GM10847 (cell line): ENCODE results near the gene JAKMIP1.

Experiments used
- POLR2A ChIP-seq: IDR thresholded peaks from 2 replicates; pipeline ENCODE4 v1.6.1; 2011; ENCODE audit not compliant: insufficient read length; ENCODE audit errors: extremely low read depth

JAKMIP1 gene

DNA sequence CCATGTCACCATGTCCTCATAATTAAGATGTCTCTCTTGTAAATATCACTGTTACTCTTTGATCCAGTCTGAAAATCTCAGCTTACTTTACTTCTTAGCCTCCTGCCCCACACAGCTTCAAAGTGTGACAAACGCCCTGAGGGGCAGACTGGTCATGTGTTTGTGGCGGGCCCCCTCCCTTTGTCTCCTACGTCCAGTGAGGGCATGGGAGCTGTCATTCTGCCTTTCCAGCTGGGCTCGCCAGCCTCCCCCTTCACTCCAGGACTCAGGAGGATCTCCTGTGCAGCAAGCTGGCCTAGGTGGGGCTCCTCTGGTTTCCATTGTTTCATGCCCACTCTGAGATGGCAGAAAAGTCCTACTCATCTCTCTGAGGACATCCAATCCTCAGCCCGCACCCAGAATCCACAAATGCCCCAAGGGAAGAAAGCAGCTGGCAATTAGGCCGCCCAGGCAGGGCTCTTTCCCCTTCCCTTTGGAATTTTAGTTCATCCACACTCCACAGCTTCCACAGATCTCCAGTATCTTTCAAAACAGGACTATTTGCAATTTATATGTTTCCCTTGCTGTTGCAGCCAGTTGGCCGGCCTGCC is 95.7 kb downstream of the JAKMIP1 start:
- TF ChIP-seq POLR2A, result no peak

DNA sequence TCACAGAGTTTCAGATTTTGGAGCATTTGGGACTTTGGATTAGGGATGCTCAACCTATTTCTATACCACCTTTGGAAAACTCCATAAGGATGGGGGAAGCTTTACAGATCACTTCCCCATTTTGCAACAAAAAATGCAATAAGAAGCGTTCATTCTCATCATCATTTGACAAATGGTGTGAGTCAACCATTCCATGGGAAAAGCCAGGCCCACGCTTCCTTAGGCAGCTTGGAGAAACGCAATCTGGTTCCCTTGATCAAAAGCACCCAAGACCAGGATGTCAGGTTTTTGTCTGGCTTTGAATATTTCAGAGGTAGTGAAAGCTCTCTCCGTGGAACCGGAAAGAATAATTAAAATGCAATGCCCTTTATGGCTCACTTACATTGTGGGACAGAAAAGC is 102.8 kb downstream of the JAKMIP1 start:
- no peak for TF ChIP-seq POLR2A

DNA sequence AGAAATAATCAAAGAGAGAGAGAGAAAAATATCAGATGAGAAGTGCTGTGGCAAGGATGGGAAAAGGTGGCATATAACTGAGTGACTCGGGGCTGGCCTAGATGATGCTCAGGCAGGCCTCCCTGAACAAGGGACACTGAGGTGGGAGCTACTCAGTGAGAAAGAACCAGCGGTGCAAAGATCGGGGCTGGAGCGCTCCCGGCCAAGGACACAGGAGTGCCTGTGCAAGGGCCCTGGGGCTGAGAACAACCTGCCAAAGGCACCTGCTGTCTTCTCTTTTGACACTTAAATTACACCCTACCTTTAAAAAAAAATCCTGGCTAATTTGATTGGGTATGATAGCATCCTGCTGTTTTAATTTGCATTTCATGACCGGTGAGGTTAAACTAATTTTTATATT is 104.5 kb downstream of the JAKMIP1 start:
- no peak for TF ChIP-seq POLR2A

DNA sequence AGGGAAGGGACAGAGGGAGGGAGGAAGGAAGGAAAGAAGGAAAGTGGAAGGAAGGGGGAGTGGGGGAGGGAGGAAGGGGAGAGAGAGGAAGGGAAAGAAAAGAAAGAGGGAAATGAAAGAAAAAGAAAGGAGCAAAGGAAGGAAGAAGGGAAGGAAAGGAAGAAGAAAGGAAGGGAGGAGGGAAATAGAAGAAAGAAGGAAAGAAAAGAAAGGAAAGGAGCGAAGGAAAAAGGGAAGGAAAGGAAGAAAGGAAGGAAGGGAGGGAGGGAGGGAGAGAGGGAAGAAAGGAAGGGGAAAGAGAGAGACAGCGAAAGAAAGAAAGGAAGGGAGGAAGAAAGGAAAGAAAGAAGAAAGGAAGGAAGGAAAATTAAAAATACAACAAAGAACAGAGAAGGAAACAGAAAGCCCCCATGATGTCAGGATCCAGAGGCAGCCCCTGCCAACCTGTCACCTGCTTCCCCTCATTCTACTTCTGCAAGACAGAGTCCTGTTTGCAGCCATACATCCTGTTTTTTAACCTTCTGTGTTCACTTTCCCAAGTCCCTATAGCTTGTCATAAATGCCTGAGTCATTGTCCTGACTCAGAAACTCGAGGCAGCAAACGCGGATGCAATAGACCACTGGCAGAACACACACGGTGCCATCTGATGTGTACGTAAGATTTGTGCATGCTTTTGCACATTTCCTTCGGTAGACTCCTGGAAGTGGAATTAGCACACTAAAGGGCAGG is 105.2 kb downstream of the JAKMIP1 start:
- TF ChIP-seq POLR2A, result no peak

DNA sequence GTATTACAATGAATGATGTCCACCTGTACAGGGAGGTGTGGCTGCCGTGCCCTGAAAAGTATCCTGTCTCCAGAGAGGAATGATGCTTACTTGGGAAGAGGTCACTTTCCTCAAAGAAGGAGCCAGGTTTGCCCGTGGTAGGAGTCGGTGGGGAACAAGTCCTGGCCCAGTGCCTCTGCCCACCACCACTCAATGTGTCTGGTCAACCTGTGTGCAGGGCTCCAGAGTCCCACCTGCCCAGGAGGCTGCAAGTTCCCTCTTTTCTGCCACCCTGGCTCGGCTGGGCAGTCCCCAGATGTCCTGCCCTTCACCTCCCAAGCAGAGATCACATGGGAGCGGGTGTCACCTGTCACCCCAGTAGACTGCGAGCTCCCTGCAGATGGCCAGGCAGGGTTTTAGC is 106.7 kb downstream of the JAKMIP1 start:
- TF ChIP-seq POLR2A, result no peak

DNA sequence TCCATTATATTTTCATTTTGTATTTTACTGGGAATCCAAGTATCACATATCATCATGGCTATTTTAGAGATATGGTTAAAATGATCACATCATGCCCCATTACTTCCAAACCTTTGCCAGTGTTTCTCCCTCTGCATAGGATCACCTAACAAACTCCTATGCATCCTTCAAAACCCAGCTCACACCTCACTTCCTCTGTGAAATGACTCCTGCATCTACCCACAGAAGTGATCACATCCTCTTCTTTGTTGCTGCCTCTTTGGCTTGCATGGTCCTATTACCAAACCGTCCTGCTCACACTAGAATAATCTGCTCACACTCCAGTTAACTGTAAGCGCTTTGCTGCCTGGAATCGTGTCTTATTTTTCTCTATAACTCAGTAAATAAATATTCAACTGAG is 107.4 kb downstream of the JAKMIP1 start:
- no peak for TF ChIP-seq POLR2A

DNA sequence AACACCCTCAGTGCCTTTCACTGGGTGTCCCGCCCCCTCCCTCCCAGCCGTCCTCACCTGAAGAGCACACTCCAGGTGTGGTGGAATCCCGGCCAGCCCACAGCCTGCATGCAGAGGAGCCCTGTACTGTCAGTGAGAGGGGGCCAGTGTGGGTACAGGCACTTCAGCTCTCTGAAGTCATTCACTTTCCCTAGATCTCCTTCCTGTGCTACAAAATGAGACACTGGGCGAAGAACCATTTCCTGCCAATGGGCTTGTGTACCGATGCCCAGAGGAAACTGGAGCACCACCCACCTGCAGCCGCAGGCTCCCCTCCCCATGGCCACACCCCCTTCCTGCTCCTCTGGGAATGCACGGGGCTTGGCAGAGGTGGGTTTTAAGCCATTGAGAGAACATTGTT is 108.2 kb downstream of the JAKMIP1 start:
- no peak for TF ChIP-seq POLR2A

DNA sequence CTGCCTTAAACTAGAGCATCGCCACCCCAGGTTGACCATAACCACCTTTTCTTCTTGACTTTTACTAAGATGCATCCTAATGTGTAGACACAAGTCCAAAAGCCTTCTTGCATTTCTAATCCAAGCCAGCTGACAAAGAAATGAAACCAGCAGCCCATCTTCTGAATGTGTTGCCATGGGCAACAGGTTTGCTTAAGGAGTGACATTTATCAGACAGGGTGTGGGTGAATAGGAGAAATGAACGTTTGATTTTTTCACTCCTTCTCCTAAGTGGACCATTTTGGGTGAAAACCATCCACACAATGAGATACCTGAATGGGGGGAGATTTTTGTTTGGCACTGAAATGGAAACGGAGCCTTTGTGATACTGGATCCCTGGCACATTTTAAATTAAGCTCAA is 109.4 kb downstream of the JAKMIP1 start:
- TF ChIP-seq POLR2A, result no peak

DNA sequence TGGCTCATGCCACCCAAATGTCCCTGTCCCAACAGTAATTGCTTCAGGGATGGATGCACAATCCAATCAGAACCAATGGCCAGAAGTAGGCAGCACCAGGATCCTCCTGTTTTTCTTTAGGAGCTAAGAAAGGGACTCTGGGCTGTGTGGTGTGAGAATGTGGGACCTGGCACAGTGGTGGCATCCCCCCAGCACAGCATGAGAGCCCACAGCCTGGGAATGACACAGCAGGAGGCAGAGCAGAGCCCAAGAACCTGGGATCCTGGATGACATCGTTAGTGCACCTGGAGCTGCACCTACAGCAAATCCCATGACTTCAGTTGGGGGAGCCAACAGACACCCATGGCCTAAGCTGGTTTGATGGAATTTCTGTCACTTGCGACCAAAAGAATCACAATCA is 111.4 kb downstream of the JAKMIP1 start:
- no peak for TF ChIP-seq POLR2A

DNA sequence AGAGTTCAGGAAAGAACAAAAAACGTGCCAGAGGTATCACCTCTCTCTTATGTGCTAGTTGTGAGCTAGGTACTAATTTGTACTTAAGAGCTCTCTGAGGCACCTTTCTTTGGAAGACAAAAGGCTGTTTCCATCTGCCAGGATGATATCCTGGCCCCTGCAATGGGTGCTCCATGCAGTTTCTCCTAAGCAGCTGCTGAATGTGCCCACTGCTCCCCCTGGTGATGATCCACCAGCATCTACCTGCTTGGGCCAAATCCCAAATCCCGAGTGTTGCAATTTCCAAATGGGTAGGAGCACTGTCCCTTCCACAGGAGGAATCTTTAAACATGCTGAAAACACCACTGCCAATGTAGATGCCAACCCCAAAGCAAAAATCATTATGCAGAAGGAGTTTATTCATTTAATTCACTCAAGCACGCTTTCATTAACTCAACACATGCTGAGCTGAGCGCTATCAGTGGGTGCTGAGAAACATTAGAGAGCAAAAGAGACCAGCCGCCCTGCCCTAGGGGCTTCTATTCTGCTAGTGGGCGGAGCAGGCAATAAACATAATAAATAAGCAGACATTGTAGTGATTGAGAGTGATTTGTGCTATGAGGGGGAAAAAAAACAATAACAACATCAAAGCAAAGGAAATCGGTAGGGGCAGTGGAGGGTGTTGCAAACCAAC is 112.5 kb downstream of the JAKMIP1 start:
- no peak for TF ChIP-seq POLR2A

DNA sequence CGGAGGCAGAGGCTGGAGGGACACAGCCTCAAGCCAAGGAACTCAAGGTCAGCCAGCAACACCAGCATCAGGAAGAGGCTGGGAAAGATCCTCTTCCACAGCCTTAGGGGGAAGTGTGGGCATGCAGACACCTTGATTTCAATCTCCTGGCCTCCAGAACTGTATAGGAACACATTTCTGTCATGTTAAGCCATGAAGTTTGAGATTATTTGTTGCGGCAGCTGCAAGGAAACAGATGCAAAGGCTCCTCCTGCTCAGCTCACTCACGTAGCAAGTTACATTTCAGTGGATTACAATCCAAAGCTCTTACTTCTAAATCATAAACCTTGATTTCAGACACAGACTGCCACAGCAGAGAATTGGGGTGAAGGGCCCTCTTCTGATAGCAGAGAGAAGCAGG is 113.5 kb downstream of the JAKMIP1 start:
- TF ChIP-seq POLR2A, result no peak

DNA sequence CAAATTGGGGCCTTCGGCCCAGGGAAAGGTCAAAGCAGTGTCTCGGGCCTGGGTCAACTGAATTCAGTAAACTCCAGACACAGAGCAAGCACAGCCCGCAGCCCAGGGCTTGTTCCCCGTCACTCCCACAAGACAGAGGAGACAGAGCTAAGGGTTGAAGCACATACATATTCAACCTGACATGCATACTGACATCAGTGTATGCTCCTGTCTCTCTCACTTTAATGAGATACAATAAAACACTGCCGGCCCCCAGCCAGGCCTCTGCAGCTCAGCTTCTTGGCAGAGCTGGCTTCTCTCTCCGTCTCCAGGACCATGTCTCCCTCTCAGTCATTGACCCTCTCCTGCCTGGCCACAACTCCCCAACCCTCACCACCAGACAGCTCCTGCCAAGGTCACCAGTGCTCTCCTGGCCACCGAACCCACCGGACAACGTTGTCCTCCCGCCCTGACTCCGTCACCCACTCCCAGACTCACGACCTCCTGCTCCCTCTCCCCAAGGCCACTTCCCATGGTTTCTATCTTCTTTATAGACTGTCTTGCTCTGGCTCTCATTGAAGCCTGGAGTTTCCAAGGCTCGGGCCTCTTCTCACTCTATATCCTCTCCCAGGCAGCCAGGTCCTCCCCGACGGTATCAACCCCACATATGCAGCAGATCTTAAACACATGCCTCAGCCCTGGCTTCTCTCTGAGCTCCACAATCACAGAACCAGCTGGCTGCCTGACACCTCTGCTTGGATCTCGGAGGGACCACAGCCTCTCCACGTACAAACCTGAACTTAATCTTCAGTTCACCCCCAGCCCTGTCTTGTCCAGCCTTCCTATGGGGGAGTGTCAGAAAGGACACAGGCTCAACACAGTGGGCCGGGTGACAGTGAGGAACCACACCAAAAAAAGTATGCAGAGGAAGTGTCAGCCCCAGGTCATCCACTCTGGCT is 114.4 kb downstream of the JAKMIP1 start:
- no peak for TF ChIP-seq POLR2A

DNA sequence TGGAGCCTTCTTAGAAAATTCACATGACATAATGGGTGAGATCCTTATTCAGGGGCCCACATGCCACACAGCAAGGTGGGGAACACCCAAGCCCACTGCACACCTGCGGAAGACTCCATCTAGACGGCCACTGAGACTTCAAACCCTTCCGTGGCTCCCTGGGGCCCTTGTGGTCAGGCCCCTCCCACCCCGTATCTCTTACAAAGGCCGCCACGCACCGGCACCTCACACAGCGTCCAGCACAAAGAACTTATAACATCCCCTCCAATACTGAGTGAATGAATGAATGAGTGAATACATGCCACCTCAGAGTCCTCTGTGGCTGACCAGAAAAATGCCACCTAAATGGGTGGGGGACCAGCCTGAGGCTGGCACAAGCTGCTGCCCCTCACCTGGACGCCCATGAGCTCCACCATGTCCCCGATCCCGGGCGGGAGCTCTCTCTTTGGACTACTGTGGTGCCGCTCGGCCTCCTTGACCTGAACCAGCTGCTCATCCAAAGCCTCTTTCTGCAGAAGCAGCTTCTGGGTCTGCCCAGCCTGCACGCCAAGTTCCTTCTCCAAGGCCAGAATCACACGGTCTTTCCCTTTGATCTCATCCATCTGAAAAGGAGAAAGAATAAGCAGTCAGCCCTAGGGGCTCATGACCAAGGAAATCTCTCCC is 115.2 kb downstream of the JAKMIP1 start:
- no peak for TF ChIP-seq POLR2A

DNA sequence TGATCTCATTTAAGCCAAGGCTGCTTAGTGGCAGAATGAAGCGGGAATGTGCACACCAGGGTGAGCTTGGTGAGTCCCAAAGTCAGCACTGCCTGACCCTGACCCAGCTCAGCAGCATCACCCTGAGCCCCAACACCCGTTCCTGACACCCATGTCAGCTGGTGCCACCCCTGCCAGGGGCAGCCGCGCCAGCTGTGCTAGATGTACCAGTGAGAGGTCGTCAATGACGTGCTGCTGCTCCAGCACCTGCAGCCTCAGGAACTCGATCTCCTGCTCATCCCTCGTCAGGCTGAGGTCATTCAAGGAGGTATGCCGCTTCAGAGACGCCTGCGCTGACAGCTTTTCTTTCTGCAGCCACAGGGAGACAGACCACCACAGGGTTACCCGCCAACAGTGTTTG is 120.4 kb downstream of the JAKMIP1 start:
- TF ChIP-seq POLR2A, result no peak

DNA sequence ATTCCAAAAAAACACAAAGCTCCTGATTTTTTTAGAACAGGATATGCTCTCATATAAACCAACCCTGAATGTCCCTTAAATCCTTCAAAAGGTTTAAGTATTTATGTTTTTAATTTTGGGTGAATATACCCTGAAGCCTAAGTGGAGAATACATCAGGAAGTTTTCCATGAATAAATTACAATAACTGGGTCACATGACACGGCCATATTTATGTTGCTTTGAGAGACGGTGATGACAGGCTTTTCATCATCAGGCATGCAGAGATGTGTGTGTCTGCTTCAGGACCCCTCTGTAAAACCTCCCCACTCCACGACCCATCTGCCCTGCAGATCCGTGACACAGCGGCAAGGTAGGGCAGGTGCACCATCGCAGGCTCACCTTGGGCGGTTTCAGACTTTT is 121.8 kb downstream of the JAKMIP1 start:
- no peak for TF ChIP-seq POLR2A
